GM21515 (cell line): Measurements from ENCODE around the gene RHOB.

Source experiments
- ATAC-seq: cut with Tn5 transposase; IDR thresholded peaks from one replicate; pipeline ENCODE4 v1.9.1; 2021; ENCODE audit not compliant: unreplicated experiment

The RHOB gene

DNA sequence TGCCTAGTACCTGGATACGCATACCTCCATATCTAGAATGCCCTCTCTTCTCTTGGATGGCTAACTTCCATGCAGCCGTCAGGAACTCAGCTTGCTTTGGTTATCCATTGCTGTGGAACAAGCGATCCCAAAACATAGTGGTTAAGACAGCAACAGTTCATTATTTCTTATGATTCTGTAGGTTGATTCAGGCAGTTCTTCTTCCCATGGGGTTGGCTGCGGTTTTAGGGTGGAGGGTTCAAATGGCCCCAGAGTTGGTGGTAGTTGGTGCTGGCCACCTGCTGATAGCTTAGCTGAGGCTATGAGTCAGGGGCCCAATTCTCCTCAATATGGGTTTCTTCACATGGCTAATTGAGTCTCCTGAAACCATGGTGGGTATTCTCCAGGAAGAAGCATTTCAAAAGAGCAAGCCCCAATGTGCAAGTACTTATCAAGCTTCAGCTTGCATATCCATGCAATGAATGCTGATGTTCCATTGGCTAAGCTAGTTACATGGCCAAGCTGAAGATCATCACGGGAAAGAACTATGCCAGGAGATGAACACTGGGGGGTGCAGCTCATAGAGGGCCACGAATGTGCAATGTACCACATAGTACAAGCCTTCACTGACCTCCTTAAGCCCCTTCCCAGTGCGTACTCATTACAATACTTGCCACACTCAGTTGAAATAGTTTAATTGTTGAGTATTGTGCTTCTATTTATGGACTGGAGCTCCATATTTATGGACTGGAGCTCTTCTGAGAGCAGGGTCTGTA is 10.0 kb upstream of the RHOB start:
- ATAC-seq: no peak

GRCh38 chr2:20438334-20439192 is 8.3 kb upstream of the RHOB start:
- ATAC-seq: no peak

GRCh38 chr2:20439193-20439475 is 7.7 kb upstream of the RHOB start:
- no peak for ATAC-seq

- ATAC-seq: no peak
Observed at GRCh38 chr2:20439503-20439902, 7.4 kb upstream of the RHOB start.

DNA sequence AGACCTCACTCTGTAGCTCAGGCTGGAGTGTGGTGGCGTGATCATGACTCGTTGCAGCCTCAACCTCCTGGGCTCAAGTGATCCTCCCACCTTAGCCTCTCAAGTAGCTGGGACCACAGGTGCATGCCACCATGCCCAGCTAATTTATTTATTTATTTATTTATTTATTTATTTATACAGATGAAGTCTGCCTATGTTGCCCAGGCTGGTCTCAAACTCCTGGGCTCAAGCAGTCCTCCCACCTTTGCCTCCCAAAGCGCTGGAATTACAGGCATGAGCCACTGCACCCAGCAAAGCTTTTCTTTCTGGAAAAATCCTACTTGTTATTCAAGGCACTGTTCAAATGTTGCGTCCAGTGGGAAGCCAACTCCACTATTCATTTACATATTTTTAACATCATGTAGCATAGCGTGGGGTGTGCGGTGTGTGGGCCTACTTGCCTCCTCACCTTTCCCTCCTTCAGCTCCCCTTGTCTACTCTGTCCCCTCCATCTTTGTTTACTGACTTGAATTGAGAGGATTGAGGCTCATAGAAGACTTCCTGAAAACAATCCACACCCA is 6.8 kb upstream of the RHOB start:
- no peak for ATAC-seq

DNA sequence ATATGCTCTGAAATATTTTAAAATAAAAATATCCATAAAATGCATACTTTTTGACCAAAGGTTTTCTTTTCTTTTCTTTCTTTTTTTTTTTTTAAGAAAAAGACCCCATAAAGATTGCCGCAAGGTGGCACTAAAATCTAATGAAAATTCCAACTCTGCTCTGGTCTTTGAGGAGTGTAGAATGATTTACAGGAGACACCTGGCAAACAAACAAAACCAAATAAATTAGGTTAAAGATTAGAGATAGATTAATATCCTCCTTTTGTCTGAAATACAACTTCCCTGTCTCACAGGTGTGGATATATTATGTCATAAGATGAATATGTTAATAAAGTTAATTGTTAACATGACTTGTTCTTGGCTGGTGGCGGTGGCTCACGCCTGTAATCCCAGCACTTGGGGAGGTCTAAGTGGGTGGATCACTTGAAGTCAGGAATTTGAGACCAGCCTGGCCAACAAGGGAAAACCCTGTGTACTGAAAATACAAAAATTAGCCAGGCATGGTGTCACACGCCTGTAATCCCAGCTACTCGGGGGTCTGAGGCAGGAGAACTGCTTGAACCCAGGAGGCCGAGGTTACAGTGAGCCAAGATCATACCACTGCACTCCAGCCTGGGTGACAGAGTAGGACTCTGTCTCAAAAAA is 3.5 kb upstream of the RHOB start:
- no peak for ATAC-seq

- ATAC-seq: no peak
Observed at GRCh38 chr2:20444101-20444992, 2.5 kb upstream of the RHOB start.

DNA sequence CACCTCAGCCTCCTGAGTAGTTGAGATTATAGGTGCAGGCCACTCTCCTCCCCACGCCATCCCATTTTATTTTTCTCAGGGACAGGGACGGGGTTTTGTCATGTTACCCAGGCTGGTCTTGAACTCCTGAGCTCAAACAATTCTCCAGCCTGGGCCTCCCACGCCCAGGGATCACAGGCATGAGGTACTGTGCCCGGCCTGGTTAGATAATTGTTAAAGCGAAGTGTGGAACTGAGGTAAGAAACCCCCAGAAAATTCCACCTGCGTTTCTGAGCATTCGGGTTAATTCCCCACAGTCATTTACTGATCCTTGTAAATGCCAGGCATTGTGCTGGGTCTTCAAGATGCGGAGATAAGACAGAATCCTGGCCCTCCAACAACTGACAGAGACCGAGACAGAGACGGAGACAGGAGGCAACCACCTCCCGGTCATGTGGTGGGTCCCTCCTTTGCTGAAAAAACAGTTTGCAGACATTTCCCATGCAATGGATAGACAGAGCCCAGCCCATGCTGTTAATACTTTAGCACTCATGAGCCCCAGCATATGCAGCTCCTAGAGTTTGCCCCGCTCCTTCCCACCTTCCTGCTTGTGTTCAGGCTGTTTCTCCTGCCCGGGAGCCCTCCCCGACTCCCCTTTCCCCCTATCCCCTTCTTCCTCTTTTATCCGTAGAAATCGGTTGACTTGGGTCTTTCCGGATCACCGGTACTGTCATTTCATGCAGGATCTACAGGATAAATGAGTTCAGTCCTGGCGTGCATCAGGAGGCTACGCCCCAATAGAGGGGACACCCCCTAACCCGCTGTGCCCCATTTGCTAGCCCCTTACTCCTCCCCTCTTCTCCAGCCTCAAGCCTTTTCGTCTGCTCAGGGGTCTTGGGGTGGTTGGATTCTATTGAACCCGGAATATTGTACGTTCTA is 1.6 kb upstream of the RHOB start:
- ATAC-seq: no peak

- ATAC-seq: no peak
Observed at GRCh38 chr2:20446255-20446916, 488 bp upstream of the RHOB start.

DNA sequence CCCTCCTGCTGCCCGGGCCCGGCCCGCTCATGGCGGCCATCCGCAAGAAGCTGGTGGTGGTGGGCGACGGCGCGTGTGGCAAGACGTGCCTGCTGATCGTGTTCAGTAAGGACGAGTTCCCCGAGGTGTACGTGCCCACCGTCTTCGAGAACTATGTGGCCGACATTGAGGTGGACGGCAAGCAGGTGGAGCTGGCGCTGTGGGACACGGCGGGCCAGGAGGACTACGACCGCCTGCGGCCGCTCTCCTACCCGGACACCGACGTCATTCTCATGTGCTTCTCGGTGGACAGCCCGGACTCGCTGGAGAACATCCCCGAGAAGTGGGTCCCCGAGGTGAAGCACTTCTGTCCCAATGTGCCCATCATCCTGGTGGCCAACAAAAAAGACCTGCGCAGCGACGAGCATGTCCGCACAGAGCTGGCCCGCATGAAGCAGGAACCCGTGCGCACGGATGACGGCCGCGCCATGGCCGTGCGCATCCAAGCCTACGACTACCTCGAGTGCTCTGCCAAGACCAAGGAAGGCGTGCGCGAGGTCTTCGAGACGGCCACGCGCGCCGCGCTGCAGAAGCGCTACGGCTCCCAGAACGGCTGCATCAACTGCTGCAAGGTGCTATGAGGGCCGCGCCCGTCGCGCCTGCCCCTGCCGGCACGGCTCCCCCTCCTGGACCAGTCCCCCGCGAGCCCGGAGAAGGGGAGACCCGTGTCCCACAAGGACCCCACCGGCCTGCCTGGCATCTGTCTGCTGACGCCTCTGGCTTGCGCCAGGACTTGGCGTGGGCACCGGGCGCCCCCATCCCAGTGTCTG is 767 bp downstream of the RHOB start:
- peak; percentile 10 for ATAC-seq

DNA sequence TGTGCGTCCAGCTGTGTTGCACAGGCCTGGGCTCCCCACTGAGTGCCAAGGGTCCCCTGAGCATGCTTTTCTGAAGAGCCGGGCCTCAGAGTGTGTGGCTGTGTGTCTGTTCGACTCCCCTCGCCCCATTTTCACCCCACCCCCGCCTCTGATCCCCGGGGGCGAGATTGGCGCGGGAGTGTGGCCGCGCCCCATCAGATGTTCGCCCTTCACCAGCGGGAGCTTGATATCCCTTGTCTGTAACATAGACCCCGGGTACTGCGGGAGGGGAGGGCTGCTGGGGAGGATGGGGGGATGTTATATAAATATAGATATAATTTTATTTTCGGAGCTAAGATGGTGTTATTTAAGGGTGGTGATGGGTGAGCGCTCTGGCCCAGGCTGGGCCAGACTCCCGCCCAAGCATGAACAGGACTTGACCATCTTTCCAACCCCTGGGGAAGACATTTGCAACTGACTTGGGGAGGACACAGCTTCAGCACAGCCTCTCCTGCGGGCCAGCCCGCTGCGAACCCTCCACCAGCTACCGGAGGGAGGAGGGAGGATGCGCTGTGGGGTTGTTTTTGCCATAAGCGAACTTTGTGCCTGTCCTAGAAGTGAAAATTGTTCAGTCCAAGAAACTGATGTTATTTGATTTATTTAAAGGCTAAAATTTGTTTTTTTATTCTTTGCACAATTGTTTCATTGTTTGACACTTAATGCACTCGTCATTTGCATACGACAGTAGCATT is 1.5 kb downstream of the RHOB start:
- no peak for ATAC-seq

GRCh38 chr2:20448977-20449306 is 2.1 kb downstream of the RHOB start:
- ATAC-seq: no peak

DNA sequence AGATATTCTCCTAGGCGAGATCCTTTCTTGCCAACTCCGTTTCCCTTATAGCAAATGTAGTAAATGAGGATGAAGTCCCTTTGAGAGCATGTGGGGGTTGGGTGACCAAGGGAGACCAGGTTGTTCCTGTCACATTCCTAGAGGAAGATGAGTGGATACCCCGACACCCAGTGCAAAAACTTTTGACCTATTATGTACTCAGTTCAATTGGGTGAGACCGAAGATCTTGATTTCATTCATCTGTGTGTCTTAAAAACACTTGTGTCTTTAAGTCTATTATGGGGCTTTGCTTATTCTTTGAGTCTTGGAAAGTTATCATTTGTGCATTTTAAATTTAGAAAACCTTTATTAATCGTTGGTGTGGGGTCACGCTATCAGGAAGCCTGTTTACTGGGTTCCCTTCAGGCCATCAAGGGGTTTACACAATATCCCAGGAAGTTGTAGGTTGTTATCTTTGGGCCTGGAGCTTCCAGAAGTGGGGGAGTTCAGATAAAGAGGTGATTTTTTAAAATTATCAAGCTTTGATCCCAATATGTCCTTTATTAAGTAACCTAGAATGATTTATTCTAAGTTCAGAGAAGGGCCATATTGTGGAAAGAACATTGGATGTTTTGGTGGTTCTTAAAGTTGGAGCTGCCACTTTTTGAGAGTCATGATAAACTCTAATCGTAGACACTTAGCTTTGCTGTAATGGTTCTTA is 2.8 kb downstream of the RHOB start:
- ATAC-seq: no peak

DNA sequence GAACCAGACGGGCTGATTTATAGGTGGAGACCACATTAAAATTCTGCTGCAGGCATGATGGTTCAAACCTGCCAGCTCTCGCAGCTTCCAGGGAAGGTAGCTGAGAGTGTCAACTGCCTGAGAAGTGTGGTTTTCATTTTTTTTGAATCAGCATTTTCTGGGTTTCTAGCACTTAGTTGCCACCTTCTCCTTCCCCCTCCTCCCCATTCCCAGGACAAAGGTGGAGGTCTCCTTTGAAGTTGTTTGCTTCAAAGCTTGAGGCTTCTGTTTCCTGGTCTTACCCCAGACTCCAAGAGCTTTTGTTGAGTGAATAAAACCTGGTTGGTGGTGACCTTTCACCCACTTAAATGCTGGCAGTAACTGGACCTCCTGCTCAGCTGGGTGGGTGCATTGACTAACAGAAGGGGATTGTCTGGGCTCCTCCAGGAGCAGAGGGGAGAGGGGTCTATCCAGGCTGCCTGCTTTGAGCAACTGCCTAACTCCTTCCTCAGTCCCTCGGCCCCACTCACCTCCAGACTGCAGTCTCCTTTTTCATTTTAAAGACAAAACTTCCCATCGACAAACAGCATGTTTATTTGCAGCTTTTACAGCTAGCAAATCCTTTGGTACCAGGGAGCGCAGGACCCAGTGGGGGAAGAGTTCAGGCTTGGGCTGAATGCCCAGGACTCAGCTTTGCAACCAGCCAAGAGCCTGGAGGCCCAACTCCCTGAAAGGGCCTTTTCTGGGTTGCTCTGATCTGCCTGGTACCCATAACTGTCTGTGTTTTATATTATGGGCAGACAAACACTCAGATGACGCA is 3.5 kb downstream of the RHOB start:
- ATAC-seq: no peak

GRCh38 chr2:20451000-20451290 is 4.1 kb downstream of the RHOB start:
- ATAC-seq: no peak

- no peak for ATAC-seq
Observed at GRCh38 chr2:20451341-20451740, 4.5 kb downstream of the RHOB start.
